Cardiac septum (tissue), 1 donor: ENCODE results near the gene ATG9B. TPM values are rescaled to one million over a fixed set of nuclear protein-coding genes. Genes with fewer than 3 reads are reported as not detected.

ENCODE experiments used
- DNase-seq: peaks from one replicate; pipeline ENCODE4 v3.0.0-alpha.2; 2020; ENCODE audit warnings: low spot score
- intact Hi-C: fragments of 100-400 bp; cut with DNase I; formaldehyde crosslinking; loops from one replicate; pipeline ENCODE4 v1.14.0; 2022
- long read RNA-seq: library from polyadenylated mRNA; unstranded; transcript quantifications from one replicate; pipeline ENCODE4 v2.0.0, GENCODE V29; 2021
- total RNA-seq: library from RNA; stranded (reverse); fragmentation: NEBNext Ultra II Directional; extraction: Animal tissue kit (Norgen Biotek cat#: 25700); gene quantifications from one replicate; pipeline ENCODE4 v1.2.1, GENCODE V29; 2021
- donor health status: DM: no; HTN: no; CAD: no.

ATG9B gene, protein sequence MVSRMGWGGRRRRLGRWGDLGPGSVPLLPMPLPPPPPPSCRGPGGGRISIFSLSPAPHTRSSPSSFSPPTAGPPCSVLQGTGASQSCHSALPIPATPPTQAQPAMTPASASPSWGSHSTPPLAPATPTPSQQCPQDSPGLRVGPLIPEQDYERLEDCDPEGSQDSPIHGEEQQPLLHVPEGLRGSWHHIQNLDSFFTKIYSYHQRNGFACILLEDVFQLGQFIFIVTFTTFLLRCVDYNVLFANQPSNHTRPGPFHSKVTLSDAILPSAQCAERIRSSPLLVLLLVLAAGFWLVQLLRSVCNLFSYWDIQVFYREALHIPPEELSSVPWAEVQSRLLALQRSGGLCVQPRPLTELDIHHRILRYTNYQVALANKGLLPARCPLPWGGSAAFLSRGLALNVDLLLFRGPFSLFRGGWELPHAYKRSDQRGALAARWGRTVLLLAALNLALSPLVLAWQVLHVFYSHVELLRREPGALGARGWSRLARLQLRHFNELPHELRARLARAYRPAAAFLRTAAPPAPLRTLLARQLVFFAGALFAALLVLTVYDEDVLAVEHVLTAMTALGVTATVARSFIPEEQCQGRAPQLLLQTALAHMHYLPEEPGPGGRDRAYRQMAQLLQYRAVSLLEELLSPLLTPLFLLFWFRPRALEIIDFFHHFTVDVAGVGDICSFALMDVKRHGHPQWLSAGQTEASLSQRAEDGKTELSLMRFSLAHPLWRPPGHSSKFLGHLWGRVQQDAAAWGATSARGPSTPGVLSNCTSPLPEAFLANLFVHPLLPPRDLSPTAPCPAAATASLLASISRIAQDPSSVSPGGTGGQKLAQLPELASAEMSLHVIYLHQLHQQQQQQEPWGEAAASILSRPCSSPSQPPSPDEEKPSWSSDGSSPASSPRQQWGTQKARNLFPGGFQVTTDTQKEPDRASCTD
- 0.13 TPM for total RNA-seq
- long read RNA-seq, partial matches to known transcripts = 0 of 1 reads
- long read RNA-seq, other reads (novel, unspliced or antisense) = 1 of 1 reads

DNA sequence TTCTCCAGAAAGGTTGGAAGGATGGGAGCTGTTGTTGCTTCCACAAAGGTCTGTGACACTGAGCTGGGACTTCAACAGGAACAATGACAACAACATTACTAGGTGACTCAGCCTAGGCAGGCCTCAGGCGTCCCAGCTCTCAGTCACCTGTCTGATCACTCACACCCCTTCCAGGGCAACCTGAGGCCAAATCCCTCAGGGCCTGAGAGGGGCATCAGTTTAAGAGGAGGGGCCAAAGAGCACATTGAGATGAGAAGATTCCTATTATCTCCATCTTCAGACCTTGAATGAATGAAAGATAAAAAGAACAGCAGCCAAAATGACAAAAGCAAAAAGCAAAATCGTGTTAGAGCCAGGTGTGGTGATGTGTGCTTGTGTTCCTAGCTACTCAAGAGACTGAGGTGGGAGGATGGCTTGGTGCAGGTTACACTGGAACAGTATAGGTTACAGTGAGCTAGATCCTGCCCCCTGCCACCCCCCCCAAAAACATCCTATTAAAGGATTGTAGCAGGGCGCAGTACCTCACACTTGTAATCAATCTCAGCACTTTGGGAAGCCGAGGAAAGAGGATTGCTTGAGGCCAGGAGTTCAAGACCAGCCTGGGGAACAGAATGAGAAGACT is at the start of gene ATG9B:
ATG9B (minus strand) TSS at position 60 of the 622 bp plus-strand sequence. CDS start 71 bp downstream, outside the sequence.
- no peak for DNase-seq
- intact Hi-C loops = loop anchor here (5.0 kb wide), 1 partner anchor 88 kb away; no protein-coding TSS in a partner anchor

DNA sequence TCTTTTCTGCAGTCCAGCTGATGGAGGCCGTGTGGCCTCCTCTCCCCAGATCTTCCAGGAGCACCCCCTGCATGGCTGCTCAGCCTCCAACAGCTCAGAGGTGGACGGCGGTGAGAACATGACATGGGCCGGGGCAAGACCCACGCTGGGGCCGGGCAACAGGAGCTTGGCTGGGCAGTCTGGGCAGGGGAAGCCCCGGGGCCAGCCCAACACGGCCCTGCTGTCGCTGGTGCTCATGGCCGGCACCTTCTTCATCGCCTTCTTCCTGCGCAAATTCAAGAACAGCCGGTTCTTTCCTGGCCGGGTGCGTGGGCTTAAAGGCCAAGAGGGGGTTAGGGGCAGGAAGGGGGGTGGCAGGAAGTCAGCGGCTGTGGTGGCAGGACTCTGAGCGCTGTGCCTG is 49.7 kb upstream of the ATG9B start:
- intact Hi-C loops = no loop called here

DNA sequence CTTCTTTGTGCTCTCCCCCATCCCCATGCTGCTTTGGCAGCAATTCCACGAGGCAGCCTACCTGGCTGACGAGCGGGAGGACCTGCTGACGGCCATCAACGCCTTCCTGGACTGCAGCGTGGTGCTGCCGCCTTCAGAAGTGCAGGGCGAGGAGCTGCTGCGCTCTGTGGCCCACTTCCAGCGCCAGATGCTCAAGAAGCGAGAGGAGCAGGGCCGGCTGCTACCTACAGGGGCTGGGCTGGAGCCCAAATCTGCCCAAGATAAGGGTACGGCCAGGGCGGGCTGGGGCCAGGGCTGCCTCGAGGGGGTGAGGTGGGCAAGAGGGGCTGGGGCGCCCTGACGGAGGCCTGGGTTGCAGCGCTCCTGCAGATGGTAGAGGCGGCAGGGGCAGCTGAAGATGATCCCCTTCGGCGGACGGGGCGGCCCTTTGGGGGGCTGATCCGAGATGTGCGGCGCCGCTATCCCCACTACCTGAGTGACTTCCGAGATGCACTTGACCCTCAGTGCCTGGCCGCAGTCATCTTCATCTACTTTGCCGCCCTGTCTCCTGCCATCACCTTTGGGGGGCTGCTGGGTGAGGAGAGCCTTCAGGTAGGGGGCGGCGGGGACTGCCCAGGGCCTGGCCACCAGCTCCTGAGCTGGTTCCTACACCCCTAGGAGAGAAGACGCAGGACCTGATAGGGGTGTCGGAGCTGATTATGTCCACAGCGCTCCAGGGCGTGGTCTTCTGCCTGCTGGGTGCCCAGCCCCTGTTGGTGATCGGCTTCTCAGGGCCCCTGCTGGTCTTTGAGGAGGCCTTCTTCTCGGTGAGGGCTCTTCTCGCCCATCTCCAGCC is 47.0 kb upstream of the ATG9B start:
- no peak for DNase-seq
- intact Hi-C loops = no loop called here

More for the DNA sequence above, 49.7 kb upstream of the ATG9B start:
- DNase-seq = no peak

DNA sequence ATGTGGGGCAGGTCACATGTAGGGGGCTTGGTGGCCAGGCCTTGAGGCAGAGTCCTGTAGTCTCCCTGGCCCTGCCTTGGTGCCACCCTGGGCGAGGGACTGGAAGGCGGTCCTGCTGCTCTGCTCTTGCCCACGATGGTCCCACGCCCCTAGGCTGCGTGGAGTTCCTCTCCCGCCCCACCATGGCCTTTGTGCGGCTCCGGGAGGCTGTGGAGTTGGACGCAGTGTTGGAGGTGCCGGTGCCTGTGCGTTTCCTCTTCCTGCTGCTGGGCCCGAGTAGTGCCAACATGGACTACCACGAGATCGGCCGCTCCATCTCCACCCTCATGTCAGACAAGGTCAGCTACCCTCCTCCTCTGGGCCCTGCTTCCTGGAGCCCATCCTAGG is 46.3 kb upstream of the ATG9B start:
- intact Hi-C loops = no loop called here
- DNase-seq = no peak

DNA sequence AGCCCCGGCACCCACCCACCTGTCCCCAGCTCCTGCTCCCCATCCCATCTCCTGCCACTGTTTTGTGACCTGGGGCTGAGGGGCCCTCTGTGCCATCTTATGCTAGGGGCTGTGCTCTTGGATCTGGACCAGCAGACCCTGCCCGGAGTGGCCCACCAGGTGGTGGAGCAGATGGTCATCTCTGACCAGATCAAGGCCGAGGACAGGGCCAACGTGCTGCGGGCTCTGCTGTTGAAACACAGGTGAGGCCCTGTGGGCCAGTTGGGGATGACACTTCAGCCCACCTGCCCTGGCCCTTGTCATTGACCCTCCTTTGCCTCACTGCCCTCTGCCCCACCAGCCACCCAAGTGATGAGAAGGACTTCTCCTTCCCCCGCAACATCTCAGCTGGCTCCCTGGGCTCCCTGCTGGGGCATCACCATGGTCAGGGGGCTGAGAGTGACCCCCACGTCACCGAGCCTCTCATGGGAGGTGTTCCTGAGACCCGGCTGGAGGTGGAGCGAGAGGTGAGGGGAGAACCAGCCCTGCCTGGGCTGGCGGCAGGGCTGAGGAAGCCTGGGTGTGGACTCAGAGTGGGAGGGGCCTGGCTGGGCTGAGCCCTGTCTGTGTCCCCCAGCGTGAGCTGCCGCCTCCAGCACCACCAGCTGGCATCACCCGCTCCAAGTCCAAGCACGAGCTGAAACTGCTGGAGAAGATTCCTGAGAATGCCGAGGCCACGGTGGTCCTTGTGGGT is 45.7 kb upstream of the ATG9B start:
- DNase-seq = no peak
- intact Hi-C loops = no loop called here

DNA sequence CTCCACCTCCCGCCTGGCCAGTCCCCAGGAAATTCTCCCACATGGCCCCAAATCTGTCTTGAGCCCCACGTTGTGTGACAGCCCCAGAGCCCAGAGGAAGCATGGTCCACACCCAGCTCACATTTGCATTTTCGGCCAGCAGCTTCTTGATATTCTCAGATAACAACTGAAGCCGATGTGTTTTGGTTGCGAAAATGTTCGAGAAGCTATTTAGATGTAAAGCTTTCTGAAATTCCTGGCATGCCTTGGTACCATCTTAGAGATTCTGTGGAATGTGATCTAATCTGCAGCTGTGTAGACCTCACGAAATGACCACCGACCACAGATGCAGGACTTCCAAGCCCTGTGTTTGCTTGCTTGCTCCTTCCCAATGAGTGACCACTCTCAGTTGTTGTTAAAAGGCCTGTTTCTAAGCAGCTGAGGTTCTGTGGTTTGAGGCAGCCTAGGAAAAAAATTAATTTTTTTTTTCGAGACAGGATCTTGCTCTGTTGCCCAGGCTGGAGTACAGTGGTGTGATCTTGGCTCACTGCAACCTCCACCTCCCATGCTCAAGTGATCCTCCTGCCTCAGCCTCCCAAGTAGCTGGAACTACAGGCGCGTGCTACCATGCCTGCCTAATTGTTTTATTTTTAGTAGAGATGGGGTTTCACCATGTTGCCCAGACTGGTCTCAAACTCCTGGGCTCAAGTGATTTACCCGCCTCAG is 43.9 kb upstream of the ATG9B start:
- intact Hi-C loops = no loop called here
- no peak for DNase-seq

DNA sequence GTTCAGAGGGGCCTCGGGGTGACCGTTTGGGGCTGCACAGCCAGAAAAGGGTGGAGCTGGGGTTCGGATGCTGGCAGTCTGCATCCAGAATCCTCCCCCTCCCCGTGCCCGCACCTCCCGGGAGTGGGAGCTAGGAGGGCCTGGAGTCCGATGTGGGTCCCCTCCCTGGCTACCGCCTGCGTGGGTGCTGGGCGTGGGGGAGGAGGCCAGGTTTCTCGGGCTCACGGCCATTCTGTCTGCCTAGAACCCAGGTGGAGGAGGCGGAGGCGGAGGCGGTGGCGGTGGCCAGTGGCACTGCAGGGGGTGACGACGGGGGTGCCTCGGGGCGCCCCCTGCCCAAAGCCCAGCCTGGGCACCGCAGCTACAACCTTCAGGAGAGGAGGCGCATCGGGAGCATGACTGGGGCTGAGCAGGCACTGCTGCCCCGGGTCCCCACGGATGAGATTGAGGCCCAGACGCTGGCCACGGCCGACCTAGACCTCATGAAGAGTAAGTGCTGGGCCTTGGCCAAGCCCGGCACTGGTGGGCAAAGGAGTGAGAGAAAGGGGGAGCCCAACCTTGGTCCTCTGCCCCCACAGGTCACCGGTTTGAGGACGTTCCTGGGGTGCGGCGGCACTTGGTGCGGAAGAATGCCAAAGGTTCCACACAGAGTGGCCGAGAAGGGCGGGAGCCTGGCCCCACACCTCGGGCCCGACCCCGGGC is 42.1 kb upstream of the ATG9B start:
- intact Hi-C loops = no loop called here
- no peak for DNase-seq

DNA sequence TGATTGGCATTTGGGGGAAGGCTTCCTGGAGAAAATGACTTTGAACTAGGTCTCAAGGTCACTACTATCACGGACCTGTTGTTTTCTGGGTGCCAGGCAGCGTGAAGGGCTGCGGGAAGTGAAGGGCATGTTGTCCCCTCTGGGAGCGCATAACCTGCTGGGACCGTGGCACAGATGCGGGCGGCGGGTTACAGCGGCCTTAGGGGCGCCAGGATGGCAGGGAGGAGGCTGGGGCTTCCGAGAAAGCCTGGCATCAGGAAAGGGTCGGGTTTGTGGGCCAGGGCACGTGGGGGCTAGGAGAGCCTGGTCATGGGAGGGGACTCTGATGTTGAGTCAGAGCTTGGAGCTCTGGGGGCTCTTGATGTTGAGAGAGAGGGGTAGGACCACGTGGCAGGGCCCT is 41.2 kb upstream of the ATG9B start:
- intact Hi-C loops = no loop called here
- DNase-seq = no peak

DNA sequence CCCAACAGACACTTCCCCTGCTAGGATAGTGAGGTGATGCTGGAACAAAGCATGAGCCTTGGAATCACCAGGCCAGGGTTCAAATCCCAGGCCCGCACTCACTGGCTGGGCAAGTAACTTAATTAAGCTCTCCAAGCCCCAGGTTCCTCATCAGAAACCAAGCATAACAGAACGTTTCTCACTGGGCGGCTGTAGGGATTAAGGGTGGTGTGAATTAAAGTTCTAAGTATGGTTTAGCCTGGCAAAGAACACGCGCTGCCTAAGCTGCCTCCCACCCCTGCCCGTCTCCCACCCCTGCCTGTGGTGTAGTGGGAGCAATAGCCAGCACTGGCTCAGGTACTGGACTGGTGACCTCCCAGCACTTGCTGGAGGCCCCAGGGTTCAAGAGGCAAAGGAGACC is 40.7 kb upstream of the ATG9B start:
- DNase-seq = no peak
- intact Hi-C loops = no loop called here

DNA sequence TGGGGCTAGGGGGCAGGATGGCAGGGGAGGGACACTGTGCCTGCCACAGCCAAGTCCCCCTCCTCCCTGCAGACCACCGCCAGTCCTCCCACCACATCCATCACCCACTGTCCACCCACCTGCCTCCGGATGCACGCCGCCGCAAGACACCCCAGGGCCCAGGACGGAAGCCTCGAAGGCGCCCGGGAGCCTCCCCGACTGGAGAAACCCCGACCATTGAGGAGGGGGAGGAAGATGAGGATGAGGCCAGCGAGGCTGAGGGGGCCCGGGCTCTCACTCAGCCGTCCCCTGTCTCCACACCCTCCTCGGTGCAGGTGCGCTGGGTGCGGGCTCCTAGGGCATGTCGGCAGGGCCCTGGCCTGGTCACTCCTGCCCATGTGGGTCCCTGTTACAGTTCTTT is 40.2 kb upstream of the ATG9B start:
- no peak for DNase-seq
- intact Hi-C loops = no loop called here

DNA sequence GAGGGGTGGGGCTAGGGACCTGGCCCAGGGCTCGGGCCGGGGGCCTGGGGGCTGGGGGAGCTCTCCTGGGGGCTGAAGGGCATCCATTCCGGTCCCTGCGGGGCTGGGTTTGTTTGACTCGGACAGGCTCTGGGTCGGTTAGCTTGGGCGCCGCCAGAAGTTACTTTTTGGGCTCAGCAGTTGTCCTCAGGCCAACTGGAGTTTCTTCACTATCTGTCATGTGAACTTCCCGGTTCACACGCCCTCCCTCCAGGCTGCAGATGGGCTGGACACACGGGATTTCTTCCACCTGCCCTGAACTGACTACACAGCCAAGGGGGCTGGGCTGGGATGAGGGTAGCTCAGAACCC is 38.9 kb upstream of the ATG9B start:
- intact Hi-C loops = no loop called here
- DNase-seq = no peak

DNA sequence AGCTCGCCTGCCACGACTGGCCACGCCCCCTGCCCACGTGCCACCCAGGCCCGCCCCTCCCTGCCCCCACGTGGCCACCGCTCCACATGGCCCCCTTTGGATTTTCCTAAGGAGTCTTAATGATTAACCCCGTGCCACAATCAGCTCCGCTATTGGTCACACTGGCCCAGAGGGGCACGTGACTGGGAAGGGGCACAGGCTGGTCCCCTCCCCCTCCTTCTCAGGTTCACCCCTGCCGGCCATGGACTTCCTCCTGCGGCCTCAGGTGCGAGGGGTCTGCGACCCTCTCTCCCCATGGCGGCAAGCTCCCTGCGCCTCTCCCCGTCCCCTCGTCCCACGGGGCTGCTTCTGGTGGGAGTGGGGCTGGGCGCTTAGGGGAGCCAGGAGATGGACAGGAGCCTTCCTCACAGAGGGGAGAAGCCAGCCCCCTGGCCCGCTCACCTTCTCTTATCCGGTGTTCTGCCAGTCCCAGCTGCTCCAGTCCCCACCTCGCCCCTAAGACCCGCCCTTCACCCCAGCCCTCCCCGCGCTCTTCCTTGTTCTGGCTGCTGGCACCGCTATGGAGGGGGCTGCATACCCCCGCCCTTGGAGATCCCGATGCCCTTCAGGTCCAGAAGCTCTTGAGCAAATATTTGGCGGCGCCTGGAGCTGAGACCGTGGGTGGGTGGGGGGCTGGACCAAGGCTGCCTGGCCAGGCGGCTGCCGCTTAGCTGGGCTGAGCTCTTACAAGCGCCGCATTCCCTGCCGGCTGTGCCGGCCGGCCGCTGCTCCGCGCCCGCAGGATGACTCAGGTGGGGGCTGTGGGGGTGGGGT is 38.3 kb upstream of the ATG9B start:
- intact Hi-C loops = no loop called here
- no peak for DNase-seq

DNA sequence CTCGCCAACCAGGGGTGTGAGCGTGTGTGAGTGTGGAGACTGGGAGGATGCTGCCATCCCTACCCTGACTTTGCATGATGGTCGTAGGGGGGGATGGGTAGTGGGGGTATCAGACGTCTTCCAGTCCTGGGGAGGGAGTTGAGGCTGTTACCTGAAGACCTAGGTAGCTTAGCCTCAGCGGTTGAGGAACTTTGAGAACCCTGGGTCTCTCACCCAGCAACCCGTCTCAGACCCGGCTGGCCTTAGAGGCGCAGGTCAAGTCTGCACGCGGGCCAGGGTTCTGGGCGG is 37.8 kb upstream of the ATG9B start:
- no peak for DNase-seq
- intact Hi-C loops = no loop called here

DNA sequence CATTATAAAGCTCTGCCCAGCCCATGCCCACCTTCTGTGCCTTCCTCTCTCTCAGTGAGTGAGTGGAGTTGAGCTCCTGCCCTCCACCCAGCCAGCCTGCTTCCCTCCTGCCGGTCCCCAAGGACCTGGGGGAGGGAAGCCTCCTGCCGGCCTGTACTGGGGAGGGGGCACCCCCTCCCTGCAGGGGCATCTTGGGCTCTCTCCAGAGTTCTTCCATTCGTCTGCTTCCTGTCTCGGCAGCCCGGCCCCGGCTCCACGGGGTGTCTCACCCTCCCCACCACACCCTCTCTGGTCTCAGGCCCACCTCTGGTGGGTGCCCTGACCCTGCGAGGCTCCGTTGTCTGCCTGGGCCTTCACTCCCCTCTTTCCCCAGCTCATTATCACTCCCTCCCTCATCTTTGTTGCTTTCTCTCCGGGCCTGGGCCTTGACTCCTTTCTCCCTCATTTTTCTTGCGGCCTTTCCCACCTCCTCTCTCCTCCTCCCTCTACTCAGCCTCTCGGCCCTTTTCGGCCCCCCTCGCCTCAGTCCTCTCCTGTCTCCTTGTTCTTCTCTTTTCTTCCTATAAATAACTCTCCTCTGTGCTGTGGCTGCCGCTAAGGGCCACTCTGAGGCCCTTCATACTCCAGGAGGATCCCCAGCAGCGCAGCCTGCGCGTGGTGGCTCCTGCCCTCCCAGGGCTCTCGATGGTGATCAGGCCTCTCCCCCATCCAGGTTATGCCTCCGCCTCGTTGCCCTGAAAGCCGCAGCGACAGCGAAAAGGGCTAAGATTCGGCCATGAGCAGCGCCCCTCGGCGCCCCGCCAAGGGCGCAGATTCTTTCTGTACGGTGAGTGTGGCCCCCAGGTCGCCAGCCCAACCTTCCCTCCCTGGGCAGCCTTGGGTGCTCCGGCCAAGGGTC is 37.2 kb upstream of the ATG9B start:
- no peak for DNase-seq

DNA sequence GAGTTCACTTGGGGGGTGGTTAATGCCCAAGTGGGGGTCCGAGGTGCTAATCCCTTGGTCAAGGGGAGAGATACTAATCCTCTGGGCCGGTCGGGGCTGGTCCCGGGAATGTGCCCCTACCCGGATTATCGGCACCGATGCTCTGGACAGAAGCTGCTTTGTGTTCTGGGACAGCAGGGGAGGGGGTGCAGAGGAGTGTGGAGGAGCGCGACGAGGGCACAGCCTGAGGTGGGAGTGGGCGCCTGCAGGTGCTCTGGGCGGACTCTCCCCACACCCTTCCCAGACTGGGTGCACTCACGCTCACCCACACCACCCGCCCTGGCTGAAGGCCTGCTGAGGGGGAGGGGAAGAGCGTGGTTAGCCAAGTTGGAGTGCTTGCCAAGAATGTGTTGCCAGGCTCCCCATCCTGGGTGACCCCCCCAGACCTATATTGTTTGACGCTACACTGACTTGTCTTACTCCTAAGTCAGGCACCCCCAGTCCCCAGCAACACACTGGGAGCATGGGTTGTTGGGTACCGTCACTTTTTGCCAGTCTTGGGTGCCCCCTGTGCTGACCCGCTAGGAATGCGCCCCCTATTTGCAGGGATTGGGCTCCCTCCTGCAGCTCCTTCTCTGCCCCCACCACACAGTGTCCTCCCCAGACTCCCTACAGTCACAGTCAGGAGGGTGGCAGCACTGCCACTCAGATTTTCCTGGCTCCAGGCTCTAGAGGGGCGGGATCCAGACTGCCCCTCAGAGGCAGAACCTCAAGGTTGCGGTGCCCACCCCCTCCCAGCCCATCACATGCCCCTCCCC is 36.3 kb upstream of the ATG9B start:
- no peak for DNase-seq
- intact Hi-C loops = no loop called here

More for the DNA sequence above, 37.2 kb upstream of the ATG9B start:
- intact Hi-C loops = no loop called here
